HG03103 (cell line): ENCODE data around the gene ATCAY.
"Not testable (repeated sequence)": the region's sequence is repeated elsewhere in the genome, so short reads cannot be mapped to it uniquely, and the experiment has no call there.

ENCODE experiments used
- ATAC-seq: cut with Tn5 transposase; IDR thresholded peaks from one replicate; pipeline ENCODE4 v1.9.1; 2021; ENCODE audit warnings: low read depth; ENCODE audit not compliant: unreplicated experiment

ATCAY gene

DNA sequence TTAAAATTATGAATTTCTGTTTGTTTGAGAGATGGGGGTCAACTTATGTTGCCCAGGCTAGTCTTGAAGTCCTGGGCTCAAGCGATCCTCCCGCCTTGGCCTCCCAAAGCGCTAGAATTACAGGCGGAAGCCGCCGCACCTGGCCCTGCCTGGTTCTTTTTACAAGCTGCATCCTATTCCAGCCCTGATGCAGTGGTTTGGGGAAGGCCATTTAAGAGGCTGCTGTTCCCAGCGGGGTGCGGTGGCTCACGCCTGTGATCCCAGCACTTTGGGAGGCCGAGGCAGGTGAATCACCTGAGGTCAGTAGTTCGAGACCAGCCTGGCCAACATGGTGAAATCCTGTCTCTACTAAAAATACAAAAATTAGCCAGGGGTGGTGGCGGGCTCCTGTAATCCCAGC, 87.5 kb downstream of the ATCAY start:
- ATAC-seq, result not testable (repeated sequence)

DNA sequence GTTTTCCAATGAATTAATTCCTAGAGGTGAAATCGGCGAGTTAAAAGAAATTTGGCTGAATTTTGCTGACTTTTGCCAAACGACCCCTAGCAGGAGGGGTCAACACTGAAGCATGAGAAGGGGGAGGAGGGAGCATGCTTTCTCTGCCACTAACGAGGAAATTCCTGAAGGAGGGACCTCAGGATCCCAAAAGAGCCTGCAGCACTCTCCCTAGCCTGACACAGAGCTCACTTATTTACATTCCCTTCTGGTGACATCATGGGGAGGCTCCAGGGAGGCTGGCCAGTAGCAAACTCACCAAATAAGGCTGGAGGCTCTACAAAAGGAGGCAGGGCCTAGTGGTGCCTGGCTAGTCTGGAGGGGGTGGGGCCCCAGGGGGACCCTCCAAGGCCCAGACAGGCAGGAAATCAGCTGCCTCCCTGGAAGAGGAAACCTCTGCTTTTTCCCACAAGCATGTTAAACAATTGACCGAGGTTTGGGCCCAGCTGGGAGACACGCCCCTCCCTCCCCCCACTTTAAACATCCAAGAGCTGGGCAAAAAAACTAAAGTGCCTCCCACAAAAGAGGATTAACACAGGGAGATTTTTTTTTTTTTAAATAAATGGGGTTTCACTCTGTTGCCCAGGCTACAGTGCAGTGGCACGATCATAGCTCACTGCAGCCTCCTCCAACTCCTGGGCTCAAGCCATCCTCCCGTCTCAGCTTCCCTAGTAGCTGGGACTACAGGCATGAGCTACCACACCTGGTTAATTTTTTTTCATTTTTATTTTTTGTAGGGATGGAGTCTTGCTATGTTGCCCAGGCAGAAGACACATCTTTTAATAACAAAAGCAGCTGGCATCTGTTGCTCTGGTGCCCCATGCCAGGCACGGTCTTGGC, 88.3 kb downstream of the ATCAY start:
- ATAC-seq, result no peak

DNA sequence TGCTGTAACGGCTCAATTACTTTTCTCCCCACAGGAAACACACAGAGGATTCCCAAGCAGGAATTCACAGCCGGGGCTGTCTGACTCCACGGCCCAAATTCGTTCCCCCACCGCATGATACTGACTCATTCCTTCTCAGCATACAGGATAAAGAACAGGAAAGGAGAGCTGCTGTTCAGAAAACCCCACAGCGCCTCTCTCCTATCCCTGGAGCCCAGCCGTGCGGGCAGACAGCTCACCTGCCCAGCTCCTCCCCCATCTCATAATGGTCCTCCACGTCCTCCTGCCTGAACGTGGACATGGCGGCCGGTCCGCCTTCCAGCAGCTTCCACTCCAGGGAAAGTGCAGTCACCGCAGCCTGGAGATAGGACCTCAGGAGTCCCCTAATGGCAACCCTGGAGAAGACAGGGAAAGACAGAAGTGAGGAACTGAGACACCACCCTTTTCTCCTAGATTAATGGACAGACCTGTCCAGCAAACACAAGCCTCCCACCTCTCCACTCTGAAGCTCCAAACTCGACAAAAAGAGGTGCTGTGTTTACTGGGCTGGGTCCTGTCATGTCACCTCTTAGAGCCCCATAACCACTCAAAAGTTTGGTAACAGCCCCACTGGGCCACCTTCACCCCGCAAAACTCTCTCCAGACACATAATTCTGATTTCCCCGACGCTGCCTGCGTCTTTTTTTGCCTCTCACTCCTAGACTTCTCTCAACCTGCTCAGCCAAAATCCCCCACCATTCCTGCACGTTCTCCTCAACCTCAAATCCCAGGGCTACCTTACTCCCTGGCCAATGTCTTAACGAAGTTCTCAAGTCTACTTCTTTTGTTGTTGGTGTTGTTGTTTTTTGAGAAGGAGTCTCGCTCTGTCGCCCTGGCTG, 89.2 kb downstream of the ATCAY start:
- ATAC-seq, result no peak

DNA sequence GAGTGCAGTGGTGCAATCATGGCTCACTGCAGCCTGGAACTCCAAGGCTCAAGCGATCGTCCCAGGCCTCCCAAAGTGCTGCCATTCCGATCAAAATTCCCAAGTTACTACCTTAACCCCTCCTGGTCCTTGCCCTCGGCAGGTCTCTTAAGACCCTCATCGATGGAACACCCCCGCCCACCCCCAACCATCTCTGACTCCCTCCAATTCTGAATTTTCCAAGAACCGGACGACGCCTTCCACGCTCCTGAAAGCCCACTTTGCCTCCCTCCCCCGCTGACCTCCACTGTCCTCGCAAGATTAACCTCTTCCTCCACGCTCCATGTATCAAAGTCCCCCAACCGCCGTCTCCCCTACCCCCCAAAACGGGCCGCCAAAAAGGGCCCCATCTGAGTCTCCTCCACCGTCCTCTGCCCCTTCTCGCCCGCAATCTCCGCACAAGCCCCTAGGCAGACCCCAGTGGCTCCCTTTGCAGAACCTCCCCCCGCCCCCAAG, 89.9 kb downstream of the ATCAY start:
- no peak for ATAC-seq

DNA sequence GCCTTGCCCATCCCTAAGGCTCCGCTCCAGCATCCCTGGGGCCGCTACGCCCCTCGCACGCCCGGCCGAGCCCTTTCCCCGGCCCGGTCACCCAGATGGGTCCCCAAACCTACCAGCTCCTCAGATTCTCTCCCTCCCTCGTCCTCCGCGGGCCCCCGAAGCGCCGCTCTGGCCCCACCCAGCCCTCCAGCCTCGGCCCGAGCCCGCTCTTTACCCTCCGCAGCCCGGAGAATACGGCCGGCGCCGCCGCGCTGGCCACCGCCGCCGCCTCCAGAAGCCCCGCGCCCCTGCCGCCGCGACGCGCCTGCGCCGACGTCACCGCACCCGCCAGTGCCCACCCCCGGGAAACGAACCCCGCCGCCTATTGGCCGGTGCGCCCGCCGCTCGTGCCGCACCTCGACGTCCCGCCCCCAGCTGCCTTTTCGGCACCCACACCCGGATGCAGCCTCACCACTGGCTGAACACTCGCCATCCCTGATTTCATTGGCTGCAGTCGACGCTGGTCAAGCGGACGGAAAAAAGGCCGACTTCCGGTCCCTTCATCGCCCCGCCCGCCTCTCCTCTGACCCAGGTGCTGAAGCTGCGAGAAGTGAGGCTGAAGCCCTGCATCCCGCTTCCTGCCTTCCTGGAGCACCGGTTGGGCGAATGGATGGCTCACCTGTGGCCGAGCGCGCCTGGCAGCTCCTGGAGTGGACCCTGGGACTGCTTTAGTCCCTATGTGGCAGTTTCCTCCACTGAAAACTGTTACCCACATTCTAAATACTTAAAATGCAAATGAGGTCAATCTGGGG, 90.5 kb downstream of the ATCAY start, which contains the start of gene DAPK3:
TSS of gene DAPK3 (minus strand) at position 292 of the 791 bp plus-strand sequence. CDS start 1,364 bp downstream, outside the sequence.
- ATAC-seq, result peak; percentile 82

DNA sequence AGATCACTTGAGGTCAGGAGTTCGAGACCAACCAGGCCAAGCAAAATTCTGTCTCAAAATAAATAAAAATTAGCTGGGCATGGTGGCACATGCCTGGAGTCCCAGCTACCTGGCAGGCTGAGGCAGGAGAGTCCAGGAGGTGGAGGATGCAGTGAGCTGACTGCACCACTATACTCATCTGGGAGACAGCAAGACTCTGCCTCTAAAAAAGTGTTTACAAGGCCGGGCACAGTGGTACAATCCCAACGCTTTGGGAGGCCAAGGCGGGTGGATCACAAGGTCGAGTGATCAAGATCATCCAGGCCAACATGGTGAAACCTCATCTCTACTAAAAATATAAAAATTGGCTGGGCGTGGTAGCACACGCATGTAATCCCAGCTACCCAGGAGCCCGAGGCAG, 94.7 kb downstream of the ATCAY start:
- no peak for ATAC-seq

DNA sequence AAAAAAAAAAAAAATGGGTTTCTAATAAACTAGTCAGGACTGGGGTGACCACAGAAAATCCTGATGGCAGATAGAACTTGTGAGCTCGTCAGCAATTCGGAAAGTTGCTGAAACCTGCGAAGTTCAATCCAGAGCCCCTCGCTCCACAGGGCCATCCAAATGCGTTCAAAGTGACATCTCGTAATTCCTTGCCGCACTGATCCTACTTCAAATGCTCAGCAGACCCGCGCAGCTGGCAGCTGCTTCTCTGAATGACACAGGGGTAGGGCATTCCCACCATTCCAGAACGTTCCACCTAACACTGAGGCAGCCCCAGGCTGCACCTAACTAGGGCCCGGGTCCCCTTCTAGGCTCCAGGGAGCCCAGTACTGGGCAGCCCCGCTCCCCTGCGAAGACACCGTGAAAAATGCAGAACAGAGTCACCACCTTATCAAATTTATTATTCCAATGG, 95.2 kb downstream of the ATCAY start:
- ATAC-seq, result no peak

DNA sequence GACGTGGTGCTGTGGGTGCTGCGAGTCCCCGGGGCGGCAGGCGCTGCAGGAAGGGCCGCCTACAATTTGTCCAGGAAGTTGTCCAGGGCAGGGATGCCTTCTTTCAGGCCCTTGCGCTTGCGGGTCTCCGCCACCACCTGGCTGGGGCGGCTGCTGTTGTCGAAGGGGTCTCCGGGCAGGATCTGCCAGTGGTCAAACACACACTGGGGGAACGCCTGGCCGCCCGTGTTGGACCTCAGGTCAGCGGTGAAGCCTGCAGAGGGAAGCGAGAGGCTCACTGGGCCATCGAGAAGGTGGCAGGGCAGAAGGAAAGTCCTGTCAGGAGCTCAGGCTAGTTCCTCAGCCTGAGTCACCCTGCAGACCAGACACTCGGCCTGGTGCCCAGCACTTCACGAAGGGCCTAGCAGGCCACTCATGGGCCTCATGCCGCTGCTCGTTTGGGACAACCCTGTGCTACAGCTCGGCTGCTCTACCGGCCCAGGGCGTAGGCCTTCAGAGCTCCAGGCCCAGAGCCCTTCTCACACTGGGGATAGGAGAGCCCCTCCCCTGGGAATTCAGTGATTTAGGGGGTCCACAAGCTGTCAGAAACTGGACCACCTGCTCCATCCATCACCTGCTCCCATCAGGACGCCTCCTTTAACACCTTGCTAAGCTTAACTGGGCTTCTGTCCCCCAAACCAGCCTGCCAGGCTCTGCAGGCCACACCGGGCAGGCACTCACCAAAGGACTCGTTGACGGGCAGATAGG, 96.2 kb downstream of the ATCAY start:
- no peak for ATAC-seq
